Activated naive CD8-positive, alpha-beta T cell treated with anti-CD3 and anti-CD28 coated beads, Interleukin-2, amount 10 ng/mL, durations not matched to agents 7 days and 5 days (primary cell): ENCODE results near the gene CAPNS2. TPM values are rescaled to one million over a fixed set of nuclear protein-coding genes. Genes with fewer than 3 reads are reported as not detected.

Experiments
- ATAC-seq: fragments of 150-1000 bp; cut with Tn5 transposase; one replicate; pipeline ENCODE4 v1.10.0; 2021; ENCODE audit warnings: low read depth, moderate library complexity
- POLR2A ChIA-PET: fragments of 350-600 bp; sonication (Branson Sonifier 250); formaldehyde crosslinking; loops from one replicate; lab custom pipeline; 2021; ENCODE audit warnings: antibody characterized with exemption; lab: Charles Lee
- DNase-seq: peaks from one replicate; pipeline ENCODE4 v3.0.0; 2021
- H3K27ac Mint-ChIP-seq: one replicate; pipeline ENCODE4 v1.8.0; 2022; ENCODE audit warnings: mild to moderate bottlenecking, mixed read lengths
- H3K27me3 Mint-ChIP-seq: one replicate; pipeline ENCODE4 v1.8.0; 2022; ENCODE audit warnings: mild to moderate bottlenecking, moderate library complexity, mixed read lengths
- H3K36me3 Mint-ChIP-seq: one replicate; pipeline ENCODE4 v1.8.0; 2021; ENCODE audit warnings: mild to moderate bottlenecking, mixed read lengths
- H3K4me1 Mint-ChIP-seq: one replicate; pipeline ENCODE4 v1.8.0; 2021; ENCODE audit warnings: mixed read lengths
- H3K4me3 Mint-ChIP-seq: one replicate; pipeline ENCODE4 v1.8.0; 2022; ENCODE audit warnings: mild to moderate bottlenecking, moderate library complexity, mixed read lengths
- H3K9me3 Mint-ChIP-seq: one replicate; pipeline ENCODE4 v1.8.0; 2021; ENCODE audit warnings: mixed read lengths
- total RNA-seq, 2 experiments: library from RNA; stranded (reverse); gene quantifications; one replicate each; pipeline ENCODE4 v1.2.3, GENCODE V29; 2021

CAPNS2 gene
- total RNA-seq, 2 experiments from 2014 or later: not detected

DNA sequence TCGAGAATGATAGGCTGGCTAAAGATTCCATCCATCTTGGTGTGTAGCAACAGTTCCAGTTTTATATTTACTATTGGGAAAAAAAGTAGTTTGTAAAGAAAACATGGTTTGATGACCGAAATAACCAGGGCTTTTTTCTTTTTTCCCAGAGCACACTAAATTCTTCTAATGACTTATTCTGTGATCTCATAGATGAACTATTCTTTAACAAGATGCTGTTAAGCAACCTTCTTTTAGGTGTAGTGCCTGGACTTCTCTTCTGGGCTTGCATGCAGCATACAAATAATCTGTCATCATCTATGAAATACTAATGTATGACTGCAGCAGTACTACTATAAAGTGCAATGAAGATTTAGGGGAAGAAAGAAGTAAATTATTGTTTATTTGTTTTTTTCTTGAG, 11.0 kb upstream of the CAPNS2 start:
- POLR2A ChIA-PET: no interaction called here
- no peak for ATAC-seq
- Mint-ChIP-seq H3K27ac (no peak overlapping the region), H3K36me3 (no peaks in the 10 kb centered on the region), H3K27me3 (no peaks in the 10 kb centered on the region), H3K4me3 (no peak overlapping the region), H3K4me1 (no peaks in the 10 kb centered on the region), H3K9me3 (no peaks in the 10 kb centered on the region)
- DNase-seq: no peak

DNA sequence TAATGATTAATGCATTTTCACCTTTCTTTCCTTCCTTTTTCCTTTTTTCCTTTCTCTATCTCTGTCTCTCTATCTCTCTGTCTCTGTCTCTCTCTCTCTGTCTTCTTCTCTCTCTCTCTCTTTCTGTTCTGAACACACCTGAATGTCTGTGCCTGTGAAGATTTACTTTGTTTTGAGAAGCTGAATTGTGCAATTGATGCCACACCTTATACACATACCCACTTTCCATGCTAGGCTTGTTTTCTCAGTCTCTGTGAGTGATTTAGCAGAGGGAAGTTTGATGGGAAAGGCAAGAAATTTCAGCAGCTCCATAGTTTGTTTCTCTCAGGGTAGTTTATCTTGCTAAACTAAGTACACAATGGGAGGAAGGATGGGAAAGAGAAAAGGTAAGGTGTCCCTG, 9.3 kb upstream of the CAPNS2 start:
- POLR2A ChIA-PET: no interaction called here
- H3K4me3 Mint-ChIP-seq: no peak overlapping the region
- no peaks in the 10 kb centered on the region for H3K27me3 Mint-ChIP-seq
- no peak for DNase-seq
- no peak for ATAC-seq
- H3K9me3 Mint-ChIP-seq: no peaks in the 10 kb centered on the region
- no peaks in the 10 kb centered on the region for H3K36me3 Mint-ChIP-seq
- no peaks in the 10 kb centered on the region for H3K4me1 Mint-ChIP-seq
- H3K27ac Mint-ChIP-seq: no peak overlapping the region

DNA sequence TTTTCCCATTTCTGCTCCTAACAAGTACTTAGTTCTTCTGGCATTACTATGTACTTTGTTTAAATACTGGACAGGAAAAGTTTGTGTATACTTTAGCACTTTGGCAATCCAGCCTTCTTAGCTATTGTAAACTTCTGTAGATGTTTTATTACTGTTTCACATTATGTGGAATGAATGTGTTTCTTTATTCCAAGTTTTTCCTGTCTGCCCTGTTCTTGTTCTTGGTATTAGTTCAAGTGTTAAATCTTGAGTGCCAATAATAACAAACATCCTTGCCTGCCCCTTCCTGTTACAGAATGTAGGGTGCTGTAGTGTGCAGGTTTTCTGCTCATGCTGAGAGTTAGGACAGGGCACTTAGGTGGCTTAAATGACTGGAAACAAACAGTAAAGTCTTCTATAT, 7.3 kb upstream of the CAPNS2 start:
- H3K4me1 Mint-ChIP-seq: no peaks in the 10 kb centered on the region
- no peak overlapping the region for H3K27ac Mint-ChIP-seq
- no peaks in the 10 kb centered on the region for H3K36me3 Mint-ChIP-seq
- POLR2A ChIA-PET: no interaction called here
- ATAC-seq (no peak), DNase-seq (no peak)
- no peak overlapping the region for H3K4me3 Mint-ChIP-seq
- H3K27me3 Mint-ChIP-seq: peaks cover 6% of the 10 kb centered on the region
- H3K9me3 Mint-ChIP-seq: no peaks in the 10 kb centered on the region

DNA sequence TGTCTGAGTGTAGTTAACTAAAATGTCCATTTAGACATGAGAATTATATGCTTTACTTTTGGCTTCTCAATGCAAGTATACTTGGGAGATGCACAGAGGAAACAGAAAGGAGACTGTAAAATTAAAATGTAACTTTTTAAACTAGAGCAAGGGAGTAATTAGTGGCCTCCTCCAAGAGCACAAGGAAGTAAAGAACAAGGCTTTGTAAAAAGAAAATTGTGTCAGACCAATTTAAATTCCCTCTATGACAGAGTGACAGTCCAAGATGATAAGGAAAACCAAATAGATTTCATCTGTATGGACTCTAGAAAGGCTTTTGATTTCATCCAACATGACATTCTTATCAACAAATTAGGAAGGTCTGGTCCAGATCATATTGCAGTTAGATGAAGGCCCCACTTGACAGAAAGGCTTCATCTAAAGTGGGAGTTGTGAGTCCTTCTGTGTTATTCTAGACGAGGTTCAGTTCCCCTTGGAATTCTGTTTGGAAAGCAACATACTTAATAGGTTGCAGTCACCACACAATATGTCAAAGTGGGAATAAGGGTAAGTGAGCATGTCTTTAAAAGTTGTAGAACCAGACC, 6.5 kb upstream of the CAPNS2 start:
- DNase-seq (no peak), ATAC-seq (no peak)
- POLR2A ChIA-PET: no interaction called here
- Mint-ChIP-seq H3K27me3 (peaks cover 6% of the 10 kb centered on the region), H3K4me3 (no peak overlapping the region), H3K4me1 (no peaks in the 10 kb centered on the region), H3K9me3 (no peaks in the 10 kb centered on the region), H3K27ac (no peak overlapping the region), H3K36me3 (no peaks in the 10 kb centered on the region)

DNA sequence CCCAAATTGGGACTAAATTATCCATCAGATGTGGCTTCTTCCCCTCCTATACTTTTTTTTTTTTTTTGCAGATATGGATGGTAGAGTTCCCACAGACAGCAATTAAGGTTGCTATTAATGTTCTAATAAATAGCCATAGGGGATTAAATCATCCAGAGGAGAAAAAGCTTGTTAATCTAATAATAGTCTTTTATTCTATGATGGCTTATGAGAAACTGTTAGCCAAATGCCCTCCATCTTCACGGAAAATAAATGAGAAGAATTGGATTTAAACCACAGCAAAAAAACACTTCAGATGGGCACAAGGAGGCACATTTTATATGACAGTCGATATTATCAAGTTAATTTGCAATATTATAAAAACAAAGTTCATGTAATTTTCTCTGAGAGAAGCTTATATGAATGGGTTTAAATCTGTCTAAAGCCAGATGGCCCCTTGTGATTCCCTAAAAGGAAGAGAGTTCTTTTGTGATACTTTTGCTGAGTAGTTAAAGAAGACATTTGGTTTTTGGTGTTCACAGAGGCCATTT, 5.1 kb upstream of the CAPNS2 start:
- H3K36me3 Mint-ChIP-seq: no peaks in the 10 kb centered on the region
- peaks cover 8% of the 10 kb centered on the region for H3K27me3 Mint-ChIP-seq
- no peaks in the 10 kb centered on the region for H3K9me3 Mint-ChIP-seq
- no peaks in the 10 kb centered on the region for H3K4me1 Mint-ChIP-seq
- POLR2A ChIA-PET: no interaction called here
- no peak overlapping the region for H3K4me3 Mint-ChIP-seq
- DNase-seq (no peak), ATAC-seq (no peak)
- H3K27ac Mint-ChIP-seq: no peak overlapping the region

DNA sequence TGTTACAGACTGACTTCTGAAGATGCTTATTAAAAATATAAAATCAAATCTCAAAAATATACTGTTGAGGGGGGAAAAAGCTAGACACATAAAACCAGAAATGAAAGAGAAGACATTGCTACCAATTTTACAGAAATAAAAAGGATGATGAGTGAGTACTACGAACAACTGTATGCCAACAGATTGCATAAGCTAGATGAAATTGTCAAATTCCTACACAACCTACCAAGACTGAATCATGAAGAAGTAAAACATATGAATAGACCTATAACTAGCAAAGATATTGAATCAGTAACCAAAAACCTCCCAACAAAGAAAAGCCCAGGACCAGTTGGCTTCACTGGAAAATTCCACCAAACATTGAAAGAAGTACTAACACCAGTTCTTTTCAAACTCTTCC, 3.5 kb upstream of the CAPNS2 start:
- Mint-ChIP-seq H3K4me1 (no peaks in the 10 kb centered on the region), H3K9me3 (no peaks in the 10 kb centered on the region), H3K4me3 (no peak overlapping the region), H3K36me3 (no peaks in the 10 kb centered on the region), H3K27ac (no peak overlapping the region), H3K27me3 (peaks cover 8% of the 10 kb centered on the region)
- DNase-seq: no peak
- ATAC-seq: no peak
- POLR2A ChIA-PET: no interaction called here

DNA sequence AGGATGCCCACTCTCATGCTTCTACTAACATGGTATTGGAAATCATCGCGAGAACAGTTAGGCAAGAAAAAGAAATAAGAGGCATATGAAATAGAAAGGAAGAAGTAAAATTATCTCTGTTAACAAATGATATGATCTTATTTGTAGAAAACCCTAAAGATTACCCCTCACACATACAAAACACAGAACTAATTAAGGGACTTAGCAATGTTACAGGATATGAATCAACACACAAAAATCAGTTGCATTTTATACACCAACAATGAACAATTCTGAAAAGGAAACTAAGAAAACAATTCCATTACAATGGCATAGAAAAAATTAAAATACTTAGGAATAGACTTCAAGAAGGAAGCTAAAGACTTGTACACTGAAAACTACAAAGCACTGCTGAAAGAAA, 2.7 kb upstream of the CAPNS2 start:
- no peaks in the 10 kb centered on the region for H3K4me1 Mint-ChIP-seq
- H3K27me3 Mint-ChIP-seq: peaks cover 8% of the 10 kb centered on the region
- H3K9me3 Mint-ChIP-seq: no peaks in the 10 kb centered on the region
- POLR2A ChIA-PET: no interaction called here
- no peak overlapping the region for H3K27ac Mint-ChIP-seq
- no peak overlapping the region for H3K4me3 Mint-ChIP-seq
- no peaks in the 10 kb centered on the region for H3K36me3 Mint-ChIP-seq
- DNase-seq (no peak), ATAC-seq (no peak)

DNA sequence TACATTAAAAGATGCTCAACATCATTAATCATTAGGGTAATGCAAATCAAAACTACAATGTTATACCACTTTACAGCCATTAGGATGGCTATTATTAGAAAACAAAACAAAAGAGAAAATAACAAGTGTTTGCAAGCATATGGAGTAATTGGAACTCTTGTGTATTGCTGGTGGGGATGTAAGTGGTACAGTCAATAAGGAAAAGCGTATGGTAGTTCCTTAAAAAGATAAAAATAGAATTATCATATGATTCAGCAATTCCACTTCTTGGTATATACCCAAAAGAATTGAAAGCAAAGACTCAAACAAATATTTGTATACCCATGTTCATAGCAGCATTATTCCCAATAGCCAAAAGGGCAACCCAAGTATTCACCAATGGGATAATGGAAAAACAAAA, 1.4 kb upstream of the CAPNS2 start:
- Mint-ChIP-seq H3K4me3 (no peak overlapping the region), H3K4me1 (no peaks in the 10 kb centered on the region), H3K36me3 (no peaks in the 10 kb centered on the region), H3K27me3 (peaks cover 8% of the 10 kb centered on the region), H3K27ac (no peak overlapping the region), H3K9me3 (no peaks in the 10 kb centered on the region)
- DNase-seq (no peak), ATAC-seq (no peak)
- POLR2A ChIA-PET: no interaction called here

DNA sequence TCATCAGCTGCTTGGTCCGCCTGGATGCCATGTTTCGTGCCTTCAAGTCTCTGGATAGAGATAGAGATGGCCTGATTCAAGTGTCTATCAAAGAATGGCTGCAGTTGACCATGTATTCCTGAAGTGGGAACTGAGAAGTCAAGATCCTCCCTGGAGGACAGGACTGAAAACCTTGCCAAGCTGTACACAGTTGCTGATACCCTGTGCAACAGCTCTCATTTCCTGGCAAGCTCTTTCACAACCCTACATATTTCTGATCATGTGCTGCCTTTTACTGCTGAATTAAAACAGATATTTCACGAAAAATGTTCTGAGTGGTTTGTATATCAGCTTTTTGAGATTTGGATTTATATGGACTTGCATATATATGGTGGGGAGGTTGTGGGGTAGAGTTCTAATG, 898 bp downstream of the CAPNS2 start:
- Mint-ChIP-seq H3K36me3 (no peaks in the 10 kb centered on the region), H3K9me3 (no peaks in the 10 kb centered on the region), H3K27ac (no peak overlapping the region), H3K4me1 (no peaks in the 10 kb centered on the region), H3K27me3 (peaks cover 8% of the 10 kb centered on the region), H3K4me3 (no peak overlapping the region)
- POLR2A ChIA-PET: no interaction called here
- DNase-seq: no peak
- ATAC-seq: no peak

DNA sequence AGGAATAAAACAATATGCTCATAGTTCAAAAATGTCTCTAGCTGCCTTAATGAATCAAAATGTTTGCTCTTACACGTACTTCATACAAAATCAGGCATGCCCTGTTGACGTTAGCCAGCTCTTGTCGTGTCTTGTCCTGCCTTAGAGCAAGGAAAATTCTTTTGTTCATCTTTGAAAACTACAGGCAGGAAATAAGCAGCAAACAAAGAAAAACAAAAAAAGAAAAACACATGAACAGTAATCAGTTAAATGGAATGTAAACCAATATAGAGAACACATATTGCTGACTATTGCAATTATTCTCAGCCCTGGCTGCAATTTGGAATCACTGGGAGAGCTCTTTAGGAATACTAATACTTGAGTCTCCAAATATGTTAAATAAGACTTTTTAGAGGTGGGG, 1.7 kb downstream of the CAPNS2 start:
- Mint-ChIP-seq H3K4me3 (no peak overlapping the region), H3K36me3 (no peaks in the 10 kb centered on the region), H3K9me3 (no peaks in the 10 kb centered on the region), H3K4me1 (no peaks in the 10 kb centered on the region), H3K27ac (no peak overlapping the region), H3K27me3 (peaks cover 9% of the 10 kb centered on the region)
- POLR2A ChIA-PET: no interaction called here
- DNase-seq (no peak), ATAC-seq (no peak)

DNA sequence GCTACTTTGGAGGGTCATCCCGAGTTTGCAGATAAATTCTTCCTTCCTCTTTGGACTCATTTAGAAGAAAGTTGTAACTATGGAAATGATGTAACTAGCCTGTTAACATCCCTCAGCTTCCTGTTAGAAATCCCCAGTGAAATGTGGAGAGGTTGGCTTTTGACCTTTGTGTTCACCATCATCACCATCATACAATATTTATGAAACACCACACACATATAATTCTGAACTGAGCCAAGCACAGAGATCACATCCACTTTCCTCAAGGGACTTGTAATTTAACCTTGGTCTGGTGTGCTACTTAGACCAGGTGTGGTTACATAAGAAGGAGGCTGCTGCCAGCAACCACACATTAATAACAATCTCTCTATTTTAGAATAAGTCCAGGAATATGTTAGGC, 2.5 kb downstream of the CAPNS2 start:
- Mint-ChIP-seq H3K4me3 (no peak overlapping the region), H3K9me3 (no peaks in the 10 kb centered on the region), H3K27ac (no peak overlapping the region), H3K36me3 (no peaks in the 10 kb centered on the region), H3K4me1 (no peaks in the 10 kb centered on the region), H3K27me3 (peaks cover 7% of the 10 kb centered on the region)
- DNase-seq (no peak), ATAC-seq (no peak)
- POLR2A ChIA-PET: no interaction called here

DNA sequence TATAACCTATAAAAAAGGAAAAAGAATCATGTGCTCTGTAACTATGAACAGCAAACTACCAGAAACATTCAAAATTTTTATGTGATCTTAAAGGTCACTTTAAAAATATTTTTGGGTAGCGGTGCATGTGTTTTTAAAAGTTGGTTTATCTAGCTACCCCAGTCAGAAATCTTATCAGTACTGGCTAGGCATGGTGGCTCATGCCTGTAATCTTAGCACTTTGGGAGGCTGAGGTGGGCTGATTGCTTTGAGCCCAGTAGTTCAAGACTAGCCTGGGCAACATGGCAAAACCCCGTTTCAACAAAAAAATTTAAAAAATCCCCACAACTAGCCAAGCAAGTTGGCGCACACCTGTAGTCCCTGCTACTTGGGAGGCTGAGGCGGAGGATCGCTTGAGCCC, 3.7 kb downstream of the CAPNS2 start:
- H3K4me1 Mint-ChIP-seq: no peaks in the 10 kb centered on the region
- peaks cover 7% of the 10 kb centered on the region for H3K27me3 Mint-ChIP-seq
- DNase-seq (no peak), ATAC-seq (no peak)
- no peak overlapping the region for H3K27ac Mint-ChIP-seq
- H3K9me3 Mint-ChIP-seq: no peaks in the 10 kb centered on the region
- no peaks in the 10 kb centered on the region for H3K36me3 Mint-ChIP-seq
- POLR2A ChIA-PET: no interaction called here
- H3K4me3 Mint-ChIP-seq: no peak overlapping the region

DNA sequence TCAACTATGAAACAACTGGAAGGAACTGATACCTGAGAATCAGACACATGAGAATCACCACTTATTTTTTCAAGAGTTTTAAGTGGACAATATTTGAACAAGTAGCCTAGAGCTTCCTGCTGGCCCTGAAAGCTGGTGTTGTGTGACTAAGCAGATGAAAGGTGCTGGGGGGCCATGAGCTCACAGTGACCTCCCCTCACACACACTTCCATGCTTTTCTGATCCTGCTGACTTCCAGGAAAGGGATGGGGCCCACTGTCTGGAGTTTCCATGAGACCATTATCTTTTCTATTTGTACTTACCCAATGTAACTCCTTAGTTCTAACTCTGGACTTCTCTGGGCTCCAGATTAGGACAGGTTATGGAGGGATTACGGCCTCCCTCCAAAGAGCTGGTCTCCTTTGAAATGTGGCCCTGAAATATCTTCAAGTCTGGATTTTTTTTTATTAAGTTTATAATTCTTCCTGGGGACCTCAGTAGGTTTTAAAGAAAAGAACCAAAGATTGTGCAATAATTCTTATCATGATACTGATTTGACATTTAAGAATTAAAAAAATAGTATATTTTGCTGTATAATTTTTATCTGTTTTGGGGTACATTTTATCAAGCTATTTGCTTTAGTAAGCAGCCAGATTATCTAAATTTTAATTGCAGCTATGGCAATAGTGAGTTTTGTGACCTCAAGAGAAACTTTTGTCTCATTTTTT, 4.9 kb downstream of the CAPNS2 start:
- Mint-ChIP-seq H3K36me3 (no peaks in the 10 kb centered on the region), H3K4me1 (no peaks in the 10 kb centered on the region), H3K9me3 (no peaks in the 10 kb centered on the region), H3K4me3 (no peak overlapping the region), H3K27me3 (peaks cover 4% of the 10 kb centered on the region), H3K27ac (no peak overlapping the region)
- POLR2A ChIA-PET: no interaction called here
- ATAC-seq: no peak
- DNase-seq: no peak

DNA sequence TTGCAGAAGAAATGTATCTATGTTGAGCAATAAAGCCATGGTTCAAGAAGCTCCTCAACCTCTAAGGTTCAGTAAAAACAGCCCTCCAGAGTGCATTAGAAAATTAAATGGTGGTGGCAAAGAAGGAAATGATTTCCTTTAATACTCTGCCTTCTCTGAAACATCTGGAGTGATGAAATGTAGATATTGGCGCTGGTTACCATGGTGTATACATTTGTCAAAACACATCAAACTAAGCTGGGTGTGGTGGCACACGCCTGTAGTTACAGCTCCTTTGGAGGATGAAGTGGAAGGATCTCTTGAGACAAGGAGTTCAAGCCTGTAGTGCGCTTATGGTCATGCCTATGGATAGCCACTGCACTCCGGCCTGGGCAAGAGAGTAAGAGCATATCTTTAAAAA, 6.0 kb downstream of the CAPNS2 start:
- no peak overlapping the region for H3K27ac Mint-ChIP-seq
- no peaks in the 10 kb centered on the region for H3K4me1 Mint-ChIP-seq
- no peaks in the 10 kb centered on the region for H3K36me3 Mint-ChIP-seq
- ATAC-seq (no peak), DNase-seq (no peak)
- POLR2A ChIA-PET: no interaction called here
- H3K4me3 Mint-ChIP-seq: no peak overlapping the region
- H3K9me3 Mint-ChIP-seq: no peaks in the 10 kb centered on the region
- H3K27me3 Mint-ChIP-seq: peaks cover 4% of the 10 kb centered on the region
